Raji (cell line): ENCODE data around the gene CD63.

Experiments
- POLR2A ChIP-seq: IDR thresholded peaks from 2 replicates; pipeline ENCODE4 v1.6.1; 2011; ENCODE audit warnings: low read depth, low read length, control low read depth; ENCODE audit not compliant: insufficient read depth

CD63 gene

DNA sequence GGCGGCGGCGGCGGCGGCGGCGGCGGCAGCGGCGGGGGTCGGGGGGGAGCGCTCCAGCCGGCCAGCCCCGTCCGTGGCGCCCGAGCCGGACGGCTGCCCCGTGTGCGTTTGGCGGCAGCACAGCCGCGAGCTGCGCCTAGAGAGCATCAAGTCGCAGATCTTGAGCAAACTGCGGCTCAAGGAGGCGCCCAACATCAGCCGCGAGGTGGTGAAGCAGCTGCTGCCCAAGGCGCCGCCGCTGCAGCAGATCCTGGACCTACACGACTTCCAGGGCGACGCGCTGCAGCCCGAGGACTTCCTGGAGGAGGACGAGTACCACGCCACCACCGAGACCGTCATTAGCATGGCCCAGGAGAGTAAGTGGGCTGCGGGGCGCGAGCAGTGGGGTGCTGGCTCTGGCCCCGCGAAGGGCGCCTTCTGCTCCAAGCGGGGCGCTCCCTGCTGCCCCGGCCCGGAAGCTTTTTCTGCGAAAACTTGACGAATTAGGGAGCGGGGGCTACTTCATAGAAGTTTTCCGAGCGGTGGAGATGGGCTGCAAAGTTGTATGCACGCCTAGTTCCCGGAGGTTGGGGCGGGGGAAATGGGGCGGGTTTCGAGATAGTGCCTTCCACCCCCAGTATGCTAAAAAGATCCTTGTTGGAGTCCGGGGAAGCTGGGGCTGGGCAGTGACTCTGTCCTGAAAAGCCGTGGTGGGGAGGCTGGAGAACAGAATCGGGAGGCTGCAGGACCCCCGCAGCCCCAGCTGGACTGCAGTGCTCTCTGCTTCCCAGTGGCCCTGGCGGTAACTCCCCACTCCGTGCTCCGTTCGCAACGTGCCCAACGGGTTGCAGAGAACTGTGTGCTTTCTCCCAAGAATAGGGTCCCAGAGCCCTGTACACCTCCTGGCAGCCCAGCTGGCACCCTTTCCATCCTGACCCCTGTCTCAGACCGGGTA is 14.9 kb upstream of the CD63 start:
- TF ChIP-seq POLR2A = no peak

DNA sequence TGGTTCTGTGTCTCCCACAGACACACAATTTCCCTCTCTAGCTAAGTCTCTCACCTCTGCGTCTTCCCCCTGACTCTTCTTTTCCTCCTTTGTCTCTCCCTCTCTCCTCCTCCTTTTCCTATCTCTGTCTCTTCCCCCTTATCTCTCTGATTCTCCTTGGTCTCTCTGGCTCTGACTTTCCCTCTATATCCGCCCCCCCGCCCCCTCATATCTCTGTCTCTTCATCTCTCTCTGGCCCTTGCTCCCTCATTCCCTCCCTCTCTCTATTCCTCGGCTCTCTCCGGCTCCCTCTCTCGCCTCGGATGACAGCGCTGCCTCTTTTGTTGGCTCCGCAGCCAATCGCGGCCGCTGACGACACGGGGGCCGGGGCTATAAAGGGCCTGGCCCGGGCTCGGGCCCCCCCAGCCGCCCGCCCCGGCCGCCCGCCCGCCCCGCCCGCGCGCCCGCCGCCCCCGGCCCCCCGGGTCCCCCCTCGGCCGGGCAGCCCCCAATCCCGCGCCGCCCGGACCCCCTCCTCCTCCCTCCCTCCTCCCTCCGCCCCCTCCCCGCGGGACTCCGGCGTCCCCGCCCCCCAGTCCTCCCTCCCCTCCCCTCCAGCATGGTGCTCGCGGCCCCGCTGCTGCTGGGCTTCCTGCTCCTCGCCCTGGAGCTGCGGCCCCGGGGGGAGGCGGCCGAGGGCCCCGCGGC is 14.1 kb upstream of the CD63 start, which contains the start of gene GDF11:
GDF11 (plus strand) TSS at position 404 of the 687 bp plus-strand sequence; CDS start at position 599, 195 bp downstream.
- TF ChIP-seq POLR2A = no peak

DNA sequence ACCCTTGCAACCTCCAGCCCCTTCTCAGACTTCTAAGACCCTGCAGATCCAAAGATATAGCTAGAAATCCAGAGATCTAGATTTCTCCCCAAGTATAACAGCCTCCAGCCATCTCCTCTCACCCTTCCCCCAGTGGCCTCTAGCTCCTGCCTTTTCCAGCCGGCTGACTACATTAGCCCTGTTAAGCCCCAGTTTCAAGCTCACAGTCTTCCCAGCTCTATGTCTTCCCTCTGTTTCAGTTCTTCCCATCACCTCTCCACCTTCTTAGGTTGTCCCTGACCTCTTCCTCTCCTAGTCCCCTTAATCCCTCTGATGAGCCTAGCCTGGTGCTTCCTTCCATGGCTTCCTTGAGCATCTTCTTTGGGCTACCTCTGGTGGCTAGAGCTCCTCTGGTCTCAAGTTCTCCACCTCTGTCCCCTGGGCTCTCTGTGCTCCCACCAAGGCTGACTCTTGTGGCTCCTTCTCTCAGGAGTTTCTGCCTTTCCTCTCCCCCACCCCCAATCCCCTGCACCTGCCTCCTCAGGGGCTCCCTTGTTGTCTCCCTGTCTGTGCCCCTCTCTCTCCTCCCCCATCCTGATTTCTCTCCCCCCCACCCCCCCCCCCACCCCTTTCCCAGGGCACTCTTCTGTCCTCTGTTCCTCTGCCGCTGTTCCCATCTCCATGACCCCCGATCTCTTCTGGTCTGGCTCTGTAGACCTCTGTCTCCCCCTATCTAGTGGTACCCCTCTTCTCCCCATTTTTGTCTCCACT is 13.3 kb upstream of the CD63 start:
- no peak for TF ChIP-seq POLR2A

DNA sequence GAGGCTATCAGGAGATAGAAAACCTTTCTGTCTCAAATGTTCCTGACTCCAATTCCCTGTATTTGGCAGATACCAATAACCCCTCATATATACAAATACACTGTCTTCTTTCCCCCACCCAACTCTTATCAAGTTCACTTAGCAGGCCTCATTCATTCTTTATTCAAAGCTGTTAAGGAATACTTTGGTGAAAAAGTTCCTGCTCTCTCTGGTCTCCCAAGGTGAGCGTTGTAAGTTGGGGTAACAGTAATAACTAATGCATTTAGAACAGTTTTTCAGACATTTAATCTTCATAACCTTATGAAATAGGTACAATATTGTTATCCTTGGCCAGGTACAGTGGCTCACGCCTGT is 10.2 kb upstream of the CD63 start:
- no peak for TF ChIP-seq POLR2A

DNA sequence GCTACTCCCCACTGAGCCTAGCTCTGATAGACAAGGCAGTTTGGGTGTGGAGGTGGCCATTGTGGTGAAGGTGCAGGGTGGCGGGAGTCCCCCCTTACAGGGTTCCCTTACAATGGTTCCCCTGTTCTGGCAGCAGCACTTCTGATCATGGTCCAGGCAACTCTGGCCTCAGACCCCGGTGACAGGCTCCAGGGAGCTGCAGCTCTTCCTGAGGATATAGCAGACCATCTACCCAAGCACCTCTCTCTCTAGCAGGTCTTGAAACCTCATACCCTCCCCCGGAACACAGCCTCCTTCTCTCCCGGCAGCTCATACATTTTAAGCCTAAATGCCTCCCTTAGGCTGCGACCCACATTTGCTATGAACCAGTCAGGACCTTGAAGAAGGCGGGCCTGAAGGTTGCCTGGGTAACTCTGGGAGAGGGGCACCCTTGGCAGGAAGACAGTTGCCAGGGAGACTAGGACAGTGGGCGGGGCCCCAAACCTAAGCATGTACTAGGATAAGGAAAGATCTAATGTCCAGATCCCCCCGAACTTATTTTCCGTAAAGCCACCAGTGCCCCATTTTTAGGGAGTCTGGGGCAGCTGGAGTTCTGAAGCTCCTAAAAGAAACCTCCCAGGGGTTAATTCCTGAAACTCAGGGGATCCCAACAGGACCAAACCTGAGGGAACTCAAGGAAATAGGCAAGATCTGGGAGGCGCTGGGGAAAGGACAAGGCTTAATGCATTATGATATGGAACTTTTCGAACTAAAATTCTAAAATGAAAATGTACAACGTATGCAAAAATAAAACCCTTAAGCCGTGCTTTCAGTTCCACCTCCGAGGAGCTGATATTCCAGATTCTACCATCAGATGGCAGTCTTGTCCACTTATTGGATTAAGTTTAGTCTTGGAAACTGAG is 9.6 kb upstream of the CD63 start:
- TF ChIP-seq POLR2A = peak; percentile 68

DNA sequence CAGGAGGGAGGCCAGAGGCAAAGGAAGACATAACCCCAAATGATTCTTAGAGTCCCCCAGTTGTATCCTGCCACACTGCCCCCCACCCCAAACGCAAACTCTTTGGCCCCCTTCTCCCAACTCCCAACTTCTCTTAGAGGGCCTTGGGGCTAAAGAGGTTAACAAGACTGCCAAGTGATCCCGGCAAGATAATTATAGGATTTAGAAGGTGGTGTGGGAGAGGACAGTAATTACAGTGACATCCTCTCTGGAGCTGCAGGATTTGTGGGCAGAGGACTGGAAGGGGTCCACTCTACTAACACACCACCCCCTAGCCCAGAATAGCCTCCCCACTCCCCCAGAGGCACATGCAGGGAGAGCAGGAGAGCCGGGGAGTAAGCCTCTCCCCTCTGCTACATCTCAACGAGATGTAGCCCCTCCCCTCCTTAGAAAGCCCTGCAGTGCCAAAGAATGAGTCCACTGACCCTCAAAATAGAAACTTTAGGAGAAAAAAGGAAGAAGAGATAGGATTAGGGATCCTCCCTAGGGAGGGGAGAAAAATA is 8.8 kb upstream of the CD63 start:
- TF ChIP-seq POLR2A = no peak

DNA sequence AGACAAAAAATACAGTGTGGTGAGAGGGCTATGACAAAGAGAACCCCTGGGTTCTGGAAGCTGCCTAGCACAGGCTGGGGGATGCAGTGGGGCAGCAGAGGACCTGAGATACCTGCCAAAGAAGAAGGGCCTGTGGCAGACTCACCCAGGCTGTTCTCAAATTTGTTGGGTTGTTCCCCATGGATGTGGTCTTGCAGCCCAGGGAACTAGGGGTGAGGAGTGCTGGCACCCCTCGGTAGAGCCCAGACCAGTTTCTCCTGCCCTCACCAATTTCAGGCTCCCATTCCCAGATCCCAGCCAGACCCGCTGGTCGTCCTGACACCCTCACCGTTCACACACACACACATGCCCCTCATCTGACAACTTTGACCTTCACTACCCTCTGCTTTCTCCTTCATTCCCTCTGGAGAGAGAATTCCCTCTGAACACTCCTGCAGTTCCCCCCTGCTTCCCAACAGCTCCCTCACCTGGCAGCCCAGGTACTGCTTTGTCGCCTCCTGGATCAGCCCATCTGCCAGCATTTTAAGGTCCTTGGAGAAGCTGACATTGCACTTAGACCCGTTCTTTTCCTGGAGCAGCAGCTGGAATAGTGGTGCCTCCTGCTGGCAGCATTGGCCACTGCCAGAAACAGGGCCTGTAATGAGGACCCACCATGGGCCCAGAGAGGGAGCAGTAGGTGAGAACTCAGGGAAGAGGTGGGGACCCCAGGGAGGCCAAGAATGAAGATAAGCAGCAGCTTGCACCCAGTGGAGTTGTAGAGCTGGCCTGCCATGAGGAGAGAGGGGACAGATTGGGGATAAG is 8.2 kb upstream of the CD63 start:
- TF ChIP-seq POLR2A = no peak

DNA sequence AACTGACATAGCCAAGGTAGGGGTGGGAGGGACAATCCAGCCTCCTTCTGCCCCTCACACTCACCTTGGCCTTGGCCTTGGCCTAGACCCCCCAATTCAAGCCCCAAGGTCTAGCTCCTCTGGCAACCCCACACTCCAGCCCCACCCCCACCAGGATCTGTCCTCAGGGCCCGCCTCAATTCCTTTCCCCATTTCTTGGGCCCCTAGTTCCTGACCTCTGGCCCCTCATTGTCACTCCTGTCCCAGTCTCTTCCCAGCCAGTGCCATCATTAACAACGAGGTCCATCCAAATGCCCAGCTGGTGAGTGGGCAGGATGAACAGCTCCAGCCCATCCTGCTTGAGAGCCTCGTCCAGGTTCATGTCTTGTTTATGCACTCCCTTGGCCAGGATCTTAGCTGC is 7.3 kb upstream of the CD63 start:
- TF ChIP-seq POLR2A = no peak

DNA sequence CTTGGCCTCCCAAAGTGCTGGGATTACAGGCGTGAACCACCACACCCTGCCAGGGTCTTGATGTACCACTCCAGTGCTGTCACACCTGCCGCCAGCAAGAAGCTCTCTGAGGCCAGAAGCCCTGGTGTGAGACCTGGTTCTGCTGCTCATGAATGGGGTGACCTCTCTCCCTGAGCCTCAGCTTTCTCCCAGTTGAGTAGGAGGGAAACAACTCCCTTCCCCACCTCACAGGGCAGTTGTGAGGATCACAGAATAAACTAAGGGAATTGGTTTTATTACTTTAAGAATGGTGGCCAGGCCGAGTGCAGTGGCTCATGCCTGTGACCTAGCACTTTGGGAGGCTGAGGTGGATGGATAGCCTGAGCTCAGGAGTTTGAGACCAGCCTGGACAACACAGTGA is 5.8 kb upstream of the CD63 start:
- TF ChIP-seq POLR2A = no peak

DNA sequence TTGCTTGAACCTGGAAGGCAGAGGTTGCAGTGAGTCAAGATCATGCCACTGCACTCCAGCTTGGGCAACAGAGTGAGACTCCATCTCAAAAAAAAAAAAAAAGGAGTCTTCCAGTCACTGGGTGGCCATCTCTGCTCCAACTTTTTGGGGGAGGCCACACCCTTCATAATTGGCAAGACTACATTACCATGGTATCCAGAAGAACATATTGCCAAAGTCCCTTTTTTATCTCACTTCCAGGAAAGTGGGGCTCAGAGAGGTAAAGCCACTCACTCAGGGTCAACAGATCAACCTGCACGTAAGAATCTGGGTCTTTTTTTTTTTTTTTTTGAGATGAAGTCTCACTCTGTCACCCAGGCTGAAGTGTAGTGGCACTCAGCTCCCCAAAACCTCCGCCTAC is 5.0 kb upstream of the CD63 start:
- TF ChIP-seq POLR2A = no peak

DNA sequence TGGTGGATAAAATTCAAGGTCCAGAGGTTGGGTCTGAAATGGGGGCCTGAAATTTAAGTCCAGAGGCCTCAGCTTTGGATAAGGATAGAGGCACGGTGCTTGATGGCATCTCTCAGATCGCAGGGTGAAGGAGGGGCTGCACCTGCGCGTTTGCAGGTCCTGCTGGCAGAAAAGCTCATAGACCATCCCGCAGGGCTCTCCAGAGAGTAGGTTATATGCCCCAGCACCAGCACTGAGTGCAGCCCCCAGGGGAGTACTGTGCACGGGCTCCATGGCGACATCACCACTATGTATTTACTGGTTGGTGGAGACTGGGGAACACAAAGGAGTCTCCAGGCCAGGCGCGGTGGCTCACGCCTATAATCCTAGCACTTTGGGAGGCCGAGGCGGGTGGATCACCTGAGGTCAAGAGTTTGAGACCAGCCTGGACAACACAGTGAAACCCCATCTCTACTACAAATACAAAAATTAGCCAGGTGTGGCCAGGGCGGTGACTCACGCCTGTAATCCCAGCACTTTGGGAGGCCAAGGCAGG is 4.3 kb upstream of the CD63 start:
- no peak for TF ChIP-seq POLR2A

DNA sequence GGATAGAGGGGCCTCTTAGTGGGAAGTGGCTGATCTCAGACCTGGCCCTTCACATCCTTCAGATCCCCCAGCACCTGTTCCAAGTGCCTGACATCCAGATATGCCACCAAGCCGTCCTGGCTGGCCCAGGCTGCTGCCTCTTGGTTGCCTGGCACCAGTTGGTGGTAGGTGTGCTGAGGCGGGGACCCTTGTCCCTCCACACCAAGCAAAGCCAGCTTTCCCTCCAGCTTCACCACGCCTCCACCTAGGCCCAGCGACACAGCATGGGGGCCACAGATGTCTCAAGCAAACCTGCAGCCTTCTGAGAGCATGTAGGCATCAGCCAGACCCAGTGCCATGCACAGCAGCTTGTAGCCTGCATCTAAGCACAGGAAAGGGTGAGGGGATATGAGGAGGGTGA is 3.5 kb upstream of the CD63 start:
- no peak for TF ChIP-seq POLR2A
